OCI-LY3 (cell line): ENCODE data around the gene NAPB.
A peak's percentile ranks its signal among the peaks of the same experiment; 100 is the strongest.

Experiments
- H2AFZ ChIP-seq: fragments of 200-600, 300-600 bp; shearing (Covaris generic); 2 replicates; pipeline ENCODE4 v1.6.0; 2014; ENCODE audit warnings: antibody characterized with exemption, low read depth, low read length
- H3K27ac ChIP-seq: fragments of 200-600, 300-600 bp; sonication (generic); 2 replicates; pipeline ENCODE4 v1.5.1; 2014; ENCODE audit warnings: mild to moderate bottlenecking, low read length, moderate library complexity, mixed read lengths
- H3K27me3 ChIP-seq: fragments of 200-600, 300-600 bp; sonication (generic); 2 replicates; pipeline ENCODE4 v1.6.1; 2014; ENCODE audit warnings: low read depth, low read length, mixed read lengths
- H3K36me3 ChIP-seq: fragments of 200-600, 300-600 bp; sonication (generic); replicated peaks from 2 replicates; pipeline ENCODE3; 2014; ENCODE audit warnings: low read depth, low read length, mixed read lengths
- H3K4me1 ChIP-seq: fragments of 300-600, 200-600 bp; sonication (generic); 2 replicates; pipeline ENCODE4 v1.6.1; 2014; ENCODE audit warnings: low read length, mixed read lengths
- H3K4me2 ChIP-seq: fragments of 200-600, 300-600 bp; sonication (generic); 2 replicates; pipeline ENCODE4 v1.6.1; 2014; ENCODE audit warnings: low read length, mixed read lengths
- H3K4me3 ChIP-seq: fragments of 300-600, 200-600 bp; sonication (generic); 2 replicates; pipeline ENCODE4 v1.5.1; 2014; ENCODE audit warnings: antibody characterized with exemption, mild to moderate bottlenecking, low read length, moderate library complexity
- H3K79me2 ChIP-seq: fragments of 300-600, 200-600 bp; shearing (Covaris generic); 2 replicates; pipeline ENCODE4 v1.6.1; 2014; ENCODE audit warnings: mild to moderate bottlenecking, low read length, mixed read lengths
- H3K9ac ChIP-seq: fragments of 300-600, 200-600 bp; shearing (Covaris generic); 2 replicates; pipeline ENCODE4 v1.6.0; 2014; ENCODE audit warnings: mild to moderate bottlenecking, low read length, moderate library complexity
- H3K9me3 ChIP-seq: fragments of 200-600, 300-600 bp; shearing (Covaris generic); 2 replicates; pipeline ENCODE4 v1.6.1; 2014; ENCODE audit warnings: low read length, mixed read lengths; ENCODE audit not compliant: insufficient read depth
- H4K20me1 ChIP-seq: fragments of 200-600, 300-600 bp; sonication (generic); 2 replicates; pipeline ENCODE4 v1.6.1; 2016; ENCODE audit warnings: low read length, mixed read lengths; ENCODE audit not compliant: insufficient read depth
- CTCF ChIP-seq: fragments of 200-600, 300-600 bp; sonication (generic); IDR thresholded peaks from 2 replicates; pipeline ENCODE4 v1.5.1; 2014; ENCODE audit warnings: antibody characterized with exemption, low read length, low read depth
- EZH2phosphoT487 ChIP-seq: fragments of 200-600 bp; shearing (Covaris generic); IDR thresholded peaks from 2 replicates; pipeline ENCODE4 v1.6.1; 2018; ENCODE audit warnings: antibody characterized with exemption, mixed run types, low read depth

Gene NAPB

DNA sequence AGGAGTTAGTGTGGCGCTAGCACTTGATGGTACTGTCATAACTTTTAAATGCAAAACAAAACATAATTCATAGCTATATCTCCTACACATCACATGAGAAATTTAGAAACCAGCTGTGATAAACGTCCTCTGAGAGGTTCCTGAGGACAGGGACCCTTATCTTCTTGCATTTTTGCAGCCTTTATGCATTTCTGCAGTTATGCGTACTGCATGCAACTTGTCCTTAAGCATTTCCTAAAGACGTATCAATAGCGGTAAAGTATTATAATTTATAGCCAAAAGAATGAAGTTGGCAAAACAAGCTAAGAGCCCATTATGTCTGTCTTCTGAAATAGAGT lies 1.7 kb downstream of the NAPB start:
- Histone ChIP-seq H3K9me3 (no peaks in the 10 kb centered on the region), H3K9ac (peak overlapping the region; percentile 83), H3K36me3 (no peaks in the 10 kb centered on the region), H2AFZ (no peak overlapping the region), H3K4me2 (peak overlapping the region; percentile 79), H3K27ac (no peak overlapping the region), H3K79me2 (peaks cover 24% of the 10 kb centered on the region), H4K20me1 (peaks cover 13% of the 10 kb centered on the region; the same call in 1 of the 2 replicates), H3K27me3 (no peaks in the 10 kb centered on the region), H3K4me1 (peaks cover 14% of the 10 kb centered on the region), H3K4me3 (peak overlapping the region; percentile 87)
- no peak for TF ChIP-seq CTCF
- TF ChIP-seq EZH2phosphoT487 = no peak

DNA sequence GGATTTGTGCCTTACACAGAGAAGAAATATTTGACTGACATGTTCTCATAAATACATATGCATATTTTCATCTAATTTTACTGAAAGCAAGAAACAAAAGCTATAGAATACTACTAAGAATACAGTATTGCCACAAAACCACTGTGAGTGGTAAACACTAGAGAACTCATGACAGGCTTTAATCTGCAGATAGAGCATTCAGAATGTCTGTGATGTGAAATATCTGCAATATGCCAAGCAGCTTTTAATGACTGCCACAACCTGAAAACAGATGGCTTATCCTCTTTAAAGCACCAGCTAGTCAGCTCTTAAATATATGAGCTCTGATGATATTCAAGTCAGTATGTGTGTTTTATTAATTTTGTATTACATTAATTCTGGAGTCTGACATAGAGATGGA lies 3.4 kb downstream of the NAPB start:
- no peak for TF ChIP-seq EZH2phosphoT487
- no peak for TF ChIP-seq CTCF
- H3K4me2 ChIP-seq = no peak overlapping the region
- no peak overlapping the region for H3K4me3 ChIP-seq
- H4K20me1 ChIP-seq = peaks cover 13% of the 10 kb centered on the region; the same call in 1 of the 2 replicates
- no peaks in the 10 kb centered on the region for H3K9me3 ChIP-seq
- H3K27me3 ChIP-seq = no peaks in the 10 kb centered on the region
- no peak overlapping the region for H3K9ac ChIP-seq
- H3K4me1 ChIP-seq = peaks cover 14% of the 10 kb centered on the region
- H3K27ac ChIP-seq = no peak overlapping the region
- H2AFZ ChIP-seq = no peak overlapping the region
- peaks cover 26% of the 10 kb centered on the region for H3K79me2 ChIP-seq
- H3K36me3 ChIP-seq = no peaks in the 10 kb centered on the region

- TF ChIP-seq EZH2phosphoT487 (no peak), CTCF (no peak)
- Histone ChIP-seq H3K79me2 (peaks cover 38% of the 10 kb centered on the region), H3K4me3 (no peak overlapping the region)
These were observed 5.2 kb downstream of the NAPB start for GRCh38 chr20:23415959-23416583.

DNA sequence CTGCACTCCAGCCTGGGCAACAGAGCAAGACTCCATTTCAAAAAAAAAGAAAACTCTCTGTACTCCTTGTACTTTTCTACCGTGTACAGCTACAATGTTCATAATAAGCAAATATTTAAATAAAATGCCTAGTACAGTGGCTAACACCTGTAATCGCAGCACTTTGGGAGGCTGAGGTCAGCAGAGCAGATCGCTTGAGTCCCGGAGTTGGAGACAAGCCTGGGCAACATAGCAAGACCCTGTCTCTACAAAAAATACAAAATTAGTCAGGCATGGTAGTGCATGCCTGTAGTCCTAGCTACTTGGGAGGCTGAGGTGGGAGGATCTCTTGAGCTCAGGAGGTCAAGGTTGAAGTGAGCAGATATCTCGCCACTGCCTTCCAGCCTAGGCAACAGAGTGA lies 5.7 kb downstream of the NAPB start:
- no peak overlapping the region for H3K4me2 ChIP-seq
- TF ChIP-seq CTCF (no peak), EZH2phosphoT487 (no peak)
- H3K9me3 ChIP-seq = no peaks in the 10 kb centered on the region
- H3K79me2 ChIP-seq = peaks cover 38% of the 10 kb centered on the region
- H3K4me3 ChIP-seq = no peak overlapping the region
- H4K20me1 ChIP-seq = peaks cover 18% of the 10 kb centered on the region; the same call in 1 of the 2 replicates
- no peak overlapping the region for H2AFZ ChIP-seq
- no peak overlapping the region for H3K9ac ChIP-seq
- no peaks in the 10 kb centered on the region for H3K27me3 ChIP-seq
- H3K36me3 ChIP-seq = no peaks in the 10 kb centered on the region
- H3K4me1 ChIP-seq = peaks cover 9% of the 10 kb centered on the region
- H3K27ac ChIP-seq = no peak overlapping the region

More at GRCh38 chr20:23415959-23416583, 5.2 kb downstream of the NAPB start:
- Histone ChIP-seq H3K4me1 (peaks cover 9% of the 10 kb centered on the region), H3K9me3 (no peaks in the 10 kb centered on the region), H3K9ac (no peak overlapping the region), H2AFZ (no peak overlapping the region), H3K27me3 (no peaks in the 10 kb centered on the region), H3K4me2 (no peak overlapping the region), H4K20me1 (peaks cover 18% of the 10 kb centered on the region; the same call in 1 of the 2 replicates), H3K36me3 (no peaks in the 10 kb centered on the region), H3K27ac (no peak overlapping the region)
